Stimulated activated CD8-positive, alpha-beta memory T cell treated with anti-CD3 and anti-CD28 coated beads, Interleukin-7, amount 100 ng/mL, for 4 hours (primary cell): ENCODE measurements around the gene PTGR1.
"Not testable (repeated sequence)": the region's sequence is repeated elsewhere in the genome, so short reads cannot be mapped to it uniquely, and the experiment has no call there.

Source experiments
- DNase-seq, 2 donors: peaks; one replicate each; pipeline ENCODE4 v3.0.0-alpha.2; 2020; ENCODE audit warnings: low read depth in 2 of 2

The PTGR1 gene

DNA sequence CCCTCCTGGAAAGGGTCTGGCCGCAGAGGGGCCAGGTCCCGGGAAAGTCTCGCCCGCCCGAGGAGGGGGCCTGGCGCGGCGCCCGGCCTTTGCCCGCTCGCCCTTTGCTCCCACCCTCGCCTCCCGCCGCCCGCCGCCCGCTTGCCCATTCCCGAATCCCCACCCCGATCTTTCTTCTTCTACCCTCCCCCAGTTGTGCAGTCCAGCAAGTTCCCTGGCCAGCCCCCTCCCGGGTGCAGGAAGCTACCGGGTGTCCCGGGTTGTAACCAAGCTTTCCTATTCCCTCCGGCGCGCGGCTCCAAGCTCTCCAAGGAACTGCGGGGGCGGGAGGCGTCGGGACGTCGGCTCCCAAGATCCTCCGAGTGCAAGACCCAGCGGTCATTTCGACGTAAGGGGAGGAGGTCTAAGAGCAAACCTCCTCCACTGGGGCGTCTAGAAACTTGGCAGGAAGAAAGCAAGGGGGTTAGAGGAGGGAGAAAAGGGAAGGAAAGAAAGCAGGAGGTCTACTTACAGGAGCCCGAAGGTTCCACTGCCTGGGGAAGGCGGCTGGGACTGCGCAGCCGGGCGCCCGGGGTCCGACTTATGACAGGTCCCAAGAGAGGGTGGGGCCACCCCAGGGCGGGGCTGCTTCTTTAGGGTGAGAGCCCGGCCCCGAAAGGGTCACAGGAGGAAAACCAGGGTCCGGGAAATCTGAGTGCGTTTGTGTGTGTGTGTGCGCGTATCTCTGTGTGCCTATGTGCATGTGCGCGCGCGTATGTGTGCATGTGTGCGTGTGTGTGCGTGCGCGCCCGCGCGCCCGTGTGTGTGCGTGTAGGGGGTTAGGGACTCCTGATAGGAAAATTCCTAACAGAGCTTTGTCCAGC lies at the start of gene PTGR1:
Gene PTGR1 (minus strand): TSS at position 556 of the 863 bp plus-strand sequence. CDS start 2,225 bp downstream, outside the sequence.
- no peak for DNase-seq

DNA sequence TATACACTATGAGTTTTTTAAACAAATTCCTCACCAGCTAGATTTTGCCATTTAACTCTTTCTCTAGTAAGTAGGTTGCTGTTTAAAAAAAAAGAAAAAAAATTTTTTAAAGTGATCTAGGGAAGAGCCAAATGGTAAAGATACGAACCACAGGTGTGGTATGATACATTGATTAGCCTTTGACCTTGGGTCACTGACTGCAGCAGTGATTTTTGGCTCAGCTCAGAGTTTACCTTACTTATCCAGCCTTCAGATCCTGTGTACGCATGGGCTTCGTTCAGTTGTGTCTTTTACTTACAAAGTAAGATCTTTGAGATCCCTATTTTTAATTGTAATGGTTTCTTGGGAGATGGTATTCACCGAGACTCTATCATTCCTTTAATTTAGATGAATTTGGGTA lies 49.6 kb upstream of the PTGR1 start:
- DNase-seq, result no peak

DNA sequence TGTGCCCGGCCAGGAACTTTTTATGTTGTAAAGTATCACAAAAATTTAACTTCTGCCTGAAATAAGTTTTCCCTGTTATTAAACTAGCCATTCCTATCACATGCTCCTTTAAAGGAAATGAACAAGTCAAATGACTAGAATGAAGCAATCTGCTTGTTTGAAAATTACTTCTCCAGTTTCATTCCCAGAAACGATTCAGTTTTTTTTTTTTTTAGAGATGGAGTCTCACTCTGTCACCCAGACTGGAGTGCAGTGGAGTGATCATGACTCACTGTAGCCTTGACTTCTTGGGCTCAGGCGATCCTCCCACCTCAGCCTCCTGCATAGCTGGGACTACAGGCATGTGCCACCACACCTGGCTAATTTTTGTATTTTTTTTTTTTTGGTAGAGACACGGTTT lies 48.6 kb upstream of the PTGR1 start:
- DNase-seq, result no peak

DNA sequence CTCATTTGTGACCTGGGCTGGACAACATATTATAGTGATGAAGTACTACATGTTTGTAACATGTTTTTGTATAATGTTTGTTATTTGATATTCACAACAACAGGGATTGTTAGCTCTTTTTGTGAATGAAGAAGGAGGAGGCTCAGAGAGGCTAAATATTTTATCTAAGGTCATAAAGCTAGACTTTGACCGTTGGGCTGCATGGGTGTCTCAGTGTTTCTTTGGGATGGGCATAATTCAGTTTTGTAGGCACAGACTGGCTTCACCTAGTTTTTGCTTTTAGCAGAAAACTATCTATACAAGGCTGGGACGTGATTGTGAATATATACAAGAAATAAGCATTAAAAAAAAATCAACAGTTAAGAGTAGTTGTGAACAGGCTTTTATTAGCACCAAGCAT lies 47.0 kb upstream of the PTGR1 start:
- no peak for DNase-seq

DNA sequence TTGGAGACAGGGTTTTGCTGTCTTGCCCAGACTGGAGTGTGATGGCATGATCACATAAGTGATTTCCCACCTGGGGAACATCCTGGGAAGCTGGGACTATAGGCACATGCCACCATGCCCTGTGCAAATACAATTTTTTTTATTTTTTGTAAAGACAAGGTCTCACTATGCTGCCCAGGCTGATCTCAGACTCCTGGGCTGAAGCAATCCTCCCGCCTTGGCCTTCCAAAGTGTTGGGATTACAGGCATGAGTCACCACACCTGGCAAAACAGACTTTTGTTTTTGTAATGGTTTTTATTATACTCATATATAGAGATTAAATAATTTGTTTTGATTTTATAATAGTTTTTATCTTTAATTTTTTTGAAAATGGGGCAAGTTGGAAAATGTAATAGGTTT lies 46.4 kb upstream of the PTGR1 start:
- DNase-seq, result no peak

DNA sequence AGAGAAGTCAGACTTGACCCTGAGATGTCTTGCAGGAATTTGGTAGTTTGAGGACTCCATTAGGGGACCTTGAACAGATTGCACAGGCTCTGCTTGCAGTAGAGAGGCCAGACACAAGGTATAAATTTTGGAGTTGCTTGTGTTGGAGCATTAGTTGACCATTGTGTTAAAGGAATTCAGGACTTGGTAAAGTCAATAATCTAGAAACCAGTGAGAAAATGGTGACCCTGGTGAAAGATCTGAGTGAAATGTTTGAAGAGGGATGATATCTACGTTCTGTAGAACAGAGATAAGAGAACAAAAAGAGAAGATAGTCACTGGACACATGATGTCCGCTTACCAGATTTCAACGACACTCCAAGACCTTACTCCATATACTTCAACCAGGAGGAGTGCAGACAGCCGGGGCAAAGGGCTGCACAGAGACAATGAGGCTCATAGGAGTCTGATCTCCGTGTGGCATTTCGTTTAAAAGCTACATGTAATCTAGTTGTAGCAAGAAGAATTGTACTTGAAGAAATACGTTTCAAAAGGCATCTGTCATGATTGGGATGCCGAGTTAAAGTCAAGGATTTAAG lies 44.8 kb upstream of the PTGR1 start:
- DNase-seq, result no peak

DNA sequence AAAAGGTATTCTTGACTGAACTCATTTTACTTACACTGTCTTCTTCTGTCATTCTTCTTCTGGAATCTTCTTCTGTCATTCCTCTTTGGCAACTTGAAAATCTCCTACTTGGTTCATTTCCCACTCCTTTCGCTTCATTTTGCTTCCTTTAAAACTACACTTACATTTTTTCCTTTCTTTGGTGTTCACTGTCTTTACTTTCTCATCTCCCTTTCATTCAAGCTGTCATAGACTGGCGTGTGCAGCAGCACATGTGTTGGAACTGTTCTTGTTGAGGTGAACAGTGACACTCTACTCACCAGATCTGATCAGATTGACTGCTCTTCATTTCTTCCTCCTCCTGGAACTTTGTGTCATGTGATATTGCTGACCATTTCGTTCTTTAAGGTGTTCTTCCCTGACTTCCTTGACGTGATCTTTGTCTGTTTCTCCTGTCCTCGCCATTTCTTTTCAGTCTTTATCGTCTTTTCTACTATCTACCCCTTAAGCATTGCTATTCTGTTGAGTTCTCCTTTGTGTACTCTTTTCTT lies 38.0 kb upstream of the PTGR1 start:
- no peak for DNase-seq

DNA sequence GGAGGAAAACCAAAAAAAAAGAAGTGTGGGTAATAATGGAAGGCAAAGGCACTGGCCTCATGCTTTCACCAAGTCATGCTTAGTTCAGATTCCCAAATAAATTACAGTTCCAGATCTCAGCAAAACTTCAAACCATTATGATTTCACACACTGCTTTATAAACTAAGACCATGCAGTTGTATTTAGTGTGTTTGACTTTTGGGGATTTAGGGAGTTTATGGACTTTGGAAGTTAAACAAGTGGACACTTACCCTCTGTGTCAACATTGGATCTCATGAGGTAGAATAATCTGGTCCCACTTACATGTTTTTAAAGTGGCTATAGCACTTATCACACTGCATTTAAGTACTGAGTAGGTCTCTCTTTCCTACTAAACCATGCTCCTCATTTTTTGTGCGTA lies 35.4 kb upstream of the PTGR1 start:
- DNase-seq, result no peak

DNA sequence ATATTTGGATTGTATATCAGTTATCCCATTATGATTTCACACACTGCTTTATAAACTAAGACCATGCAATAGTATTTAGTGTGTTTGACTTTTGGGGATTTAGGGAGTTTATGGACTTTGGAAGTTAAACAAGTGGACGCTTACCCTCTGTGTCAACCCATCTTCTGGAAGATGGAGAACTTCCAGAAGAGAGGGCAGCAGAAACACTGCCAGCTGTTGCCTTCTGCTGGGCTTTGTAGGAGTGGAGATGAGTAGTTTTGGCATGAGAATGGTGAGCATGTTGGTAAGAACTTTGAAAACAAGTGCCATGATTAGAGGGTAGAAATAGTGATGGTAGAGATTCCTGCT lies 33.9 kb upstream of the PTGR1 start:
- DNase-seq, result no peak

DNA sequence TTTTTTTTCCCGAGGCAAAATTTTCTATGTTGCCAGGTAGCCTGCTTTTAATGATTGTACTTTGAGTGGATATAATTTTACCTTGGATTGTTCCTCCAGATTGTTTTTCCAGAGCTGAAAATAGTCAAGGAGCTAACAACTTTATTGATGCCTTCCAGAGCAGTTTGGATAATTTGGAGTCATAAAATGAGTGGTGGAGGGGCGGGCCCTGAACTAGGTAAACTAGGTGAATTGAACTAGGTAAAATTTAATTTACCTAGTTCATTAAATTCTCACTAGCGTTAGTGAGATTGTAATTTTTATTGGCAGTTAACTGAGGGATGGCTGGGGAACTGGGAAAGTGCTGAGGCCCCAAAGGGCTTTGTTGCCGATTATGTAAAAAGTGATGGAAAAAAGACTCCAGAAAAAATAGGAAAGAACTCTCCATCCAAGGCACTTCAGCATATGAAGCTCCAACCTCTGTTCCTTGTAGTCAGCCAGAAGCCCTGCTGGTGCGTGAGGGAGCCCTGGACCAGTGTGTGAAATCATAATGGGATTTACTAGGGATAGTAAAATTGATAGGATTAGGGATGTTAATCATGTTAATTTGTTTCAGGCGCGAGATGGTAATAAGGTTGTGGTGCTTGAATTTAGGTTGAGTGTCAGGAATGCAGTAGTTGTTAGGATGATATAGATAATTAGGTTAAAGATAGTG lies 33.4 kb upstream of the PTGR1 start:
- no peak for DNase-seq

DNA sequence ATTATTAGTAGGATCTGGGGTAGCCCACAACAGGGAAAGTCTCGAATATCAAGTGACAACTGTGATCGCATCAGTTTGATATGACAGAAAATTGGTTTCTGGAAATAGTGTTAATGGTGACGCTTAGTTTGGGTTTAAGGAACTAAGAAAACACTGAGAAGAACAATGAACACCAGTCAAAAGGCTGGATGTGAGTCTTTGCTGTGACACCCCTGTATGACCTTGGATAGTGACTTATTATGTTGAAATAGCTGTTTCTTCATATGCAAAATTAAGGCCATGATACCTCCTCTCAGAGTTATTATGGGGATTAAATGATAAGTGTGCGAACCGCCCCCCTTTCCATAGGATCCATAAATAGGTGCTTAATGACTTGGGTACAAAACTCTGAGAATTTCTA lies 32.6 kb upstream of the PTGR1 start:
- no peak for DNase-seq

DNA sequence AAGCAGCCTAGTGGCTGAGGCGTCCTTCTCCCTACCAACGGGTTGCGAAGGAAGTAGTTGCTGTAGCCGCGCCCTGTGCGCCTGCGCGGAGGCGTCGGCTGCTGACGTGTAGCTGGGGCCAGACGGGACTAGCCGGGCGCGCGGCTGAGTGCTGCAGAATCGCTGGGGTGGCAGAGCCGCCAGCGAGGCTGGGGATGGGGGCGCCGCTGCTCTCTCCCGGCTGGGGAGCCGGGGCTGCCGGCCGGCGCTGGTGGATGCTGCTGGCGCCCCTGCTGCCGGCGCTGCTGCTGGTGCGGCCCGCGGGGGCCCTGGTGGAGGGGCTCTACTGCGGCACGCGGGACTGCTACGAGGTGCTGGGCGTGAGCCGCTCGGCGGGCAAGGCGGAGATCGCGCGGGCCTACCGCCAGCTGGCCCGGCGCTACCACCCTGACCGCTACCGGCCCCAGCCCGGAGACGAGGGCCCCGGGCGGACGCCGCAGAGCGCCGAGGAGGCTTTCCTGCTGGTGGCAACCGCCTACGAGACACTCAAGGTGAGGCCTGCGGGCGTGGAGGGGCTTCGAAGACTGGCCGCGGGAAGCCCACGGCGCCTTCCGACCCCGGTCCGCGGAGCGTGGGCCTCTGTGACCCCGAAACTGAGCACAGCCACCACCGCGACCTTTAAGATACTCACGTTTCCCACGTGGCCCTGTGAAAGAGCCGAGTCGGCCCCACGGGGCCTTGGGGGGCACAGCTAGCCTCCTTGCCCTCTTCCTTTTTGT lies 31.9 kb upstream of the PTGR1 start, which contains the start of gene DNAJC25:
Gene DNAJC25 (plus strand): TSS at position 121 of the 758 bp plus-strand sequence. CDS start 74 bp downstream, at position 195.
- DNase-seq, result peak; percentile 95 to 96

DNA sequence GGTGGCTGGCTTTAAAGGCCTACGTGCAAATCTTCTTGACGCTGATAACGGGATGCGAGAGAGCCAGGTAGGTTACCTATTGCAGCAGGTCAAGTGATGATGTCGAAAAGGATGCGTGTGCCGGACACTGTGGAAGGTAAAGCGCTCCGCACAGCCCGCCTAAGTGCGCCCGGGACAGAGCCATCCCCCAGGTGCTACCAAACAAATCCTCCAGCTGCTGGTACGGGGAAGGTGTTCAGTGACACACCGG lies 31.4 kb upstream of the PTGR1 start:
- DNase-seq, result no peak

DNA sequence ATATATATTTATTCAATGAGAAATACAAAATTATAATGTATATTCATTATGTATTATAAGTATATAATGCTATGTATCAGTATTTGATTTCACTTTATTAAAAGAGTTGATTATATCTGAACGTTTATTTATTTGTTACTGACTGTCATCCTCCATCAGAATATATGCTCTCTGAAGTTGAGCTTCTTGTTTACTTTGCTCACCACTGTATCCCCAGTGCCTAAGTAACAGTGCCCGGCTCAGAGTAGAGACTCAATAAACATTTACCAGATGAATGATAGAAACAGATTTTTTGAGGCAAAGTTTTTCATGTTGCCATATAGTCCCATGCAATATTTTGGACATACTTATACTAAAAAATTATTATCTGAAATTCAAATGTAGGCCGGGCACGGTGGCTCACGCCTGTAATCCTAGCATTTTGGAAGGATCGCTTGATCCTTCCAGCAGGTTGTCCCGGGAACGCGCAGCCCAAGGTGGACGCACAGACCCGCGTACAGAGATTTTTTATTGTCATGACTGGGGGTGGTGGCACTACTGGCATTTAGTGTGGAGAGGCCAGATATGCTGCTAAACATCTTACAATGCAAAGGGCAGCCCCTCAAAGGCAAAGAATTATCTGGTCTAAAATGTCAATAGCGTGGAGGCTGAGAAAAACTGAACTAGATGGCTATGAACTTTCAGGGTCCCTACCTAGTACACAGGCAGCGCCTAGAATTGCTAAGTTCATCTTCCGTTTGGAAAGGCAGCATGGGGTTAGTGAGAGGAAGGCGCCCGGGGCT lies 30.9 kb upstream of the PTGR1 start:
- no peak for DNase-seq

DNA sequence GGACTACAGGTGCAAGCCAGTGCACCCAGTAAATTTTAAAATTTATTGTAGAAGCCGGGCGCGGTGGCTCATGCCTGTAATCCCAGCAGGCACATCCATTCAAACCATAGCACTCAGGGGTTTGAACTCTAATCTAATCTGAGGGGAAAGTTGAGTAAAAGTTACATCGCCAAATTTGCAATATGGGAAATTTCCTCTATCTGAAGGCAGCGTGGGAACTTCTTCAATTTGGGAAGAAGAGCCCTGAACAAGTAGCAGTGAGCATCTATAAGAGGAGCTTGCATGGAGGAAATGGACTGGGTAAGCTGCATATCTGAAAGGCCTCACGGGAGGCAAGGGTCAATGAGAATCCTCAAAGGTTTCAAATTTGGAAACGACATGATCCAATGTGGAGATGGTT lies 29.0 kb upstream of the PTGR1 start:
- DNase-seq, result no peak

DNA sequence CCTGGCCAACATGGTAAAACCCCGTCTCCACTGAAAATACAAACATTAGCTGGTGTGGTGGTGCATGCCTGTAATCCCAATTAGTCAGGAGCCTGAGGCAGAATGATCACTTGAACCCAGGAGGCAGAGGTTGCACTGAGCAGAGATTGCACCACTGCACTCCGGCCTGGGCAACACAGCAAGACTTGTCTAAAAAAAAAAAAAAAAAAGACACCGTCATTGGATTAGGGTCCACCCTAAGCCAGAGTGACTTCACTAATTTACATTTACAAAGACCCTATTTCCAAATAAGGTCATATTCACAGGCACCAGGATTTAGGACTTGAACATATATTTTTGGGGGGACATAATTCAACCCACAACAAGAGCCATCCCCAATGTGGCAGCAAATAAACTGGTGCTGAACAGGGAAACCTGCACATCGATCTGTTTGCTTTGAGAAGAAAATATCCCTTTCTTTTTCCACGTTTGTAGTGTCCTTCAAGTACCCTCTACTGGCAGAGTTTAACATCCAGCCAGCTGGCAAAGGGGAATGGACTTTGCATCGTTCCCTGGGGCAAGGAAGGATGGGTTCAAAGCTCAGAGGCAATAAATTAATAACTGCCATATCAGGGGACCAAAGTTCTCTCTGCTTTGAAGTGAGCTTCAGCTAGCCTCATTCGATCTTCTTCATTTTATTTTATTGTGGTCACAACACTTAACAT lies 28.0 kb upstream of the PTGR1 start:
- no peak for DNase-seq

DNA sequence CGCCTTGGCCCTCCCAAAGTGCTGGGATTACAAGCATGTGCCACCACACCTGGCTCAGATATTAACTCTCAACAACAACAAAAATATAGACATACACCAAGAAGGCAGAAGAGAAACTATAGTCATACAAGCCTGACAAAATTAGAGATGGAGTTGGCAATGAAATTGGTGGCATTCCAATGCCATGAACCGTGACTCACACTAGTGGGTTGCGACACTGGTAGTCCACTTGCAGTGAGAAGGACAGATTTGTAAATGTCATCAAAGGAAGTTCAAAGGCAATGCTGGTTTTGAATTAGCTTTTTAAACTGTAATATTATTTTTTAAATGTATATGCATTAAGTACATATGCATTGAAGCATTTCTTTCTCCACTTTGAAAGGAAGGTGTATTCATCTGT lies 23.2 kb upstream of the PTGR1 start:
- no peak for DNase-seq

DNA sequence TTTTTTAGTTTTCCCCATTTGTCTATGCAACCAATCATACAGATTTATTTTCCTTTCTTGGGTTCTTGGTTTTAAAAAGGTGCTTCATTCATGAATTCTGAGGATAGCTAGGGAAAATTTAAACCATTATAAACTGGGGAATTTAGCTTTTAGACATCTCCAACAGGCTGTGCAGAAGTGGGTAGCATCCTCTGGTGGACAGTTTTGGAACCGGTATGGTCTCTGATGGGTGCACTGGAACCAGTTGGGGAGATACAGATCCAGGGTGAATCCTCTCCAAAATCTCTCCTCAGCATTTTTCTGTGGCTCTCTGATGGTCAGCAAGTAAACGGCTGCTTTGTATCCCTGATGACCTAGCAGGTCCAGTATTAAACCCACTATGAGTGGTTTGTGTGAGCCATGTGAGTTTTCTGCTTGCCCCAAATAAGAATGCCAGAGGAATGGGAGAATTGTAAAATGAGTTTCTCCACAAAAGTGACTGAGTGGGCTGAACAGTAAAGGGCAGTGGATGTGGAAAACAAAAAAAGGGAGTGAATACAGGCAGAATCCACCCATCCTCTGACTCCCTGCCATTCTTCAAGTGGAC lies 22.5 kb upstream of the PTGR1 start:
- DNase-seq, result no peak

DNA sequence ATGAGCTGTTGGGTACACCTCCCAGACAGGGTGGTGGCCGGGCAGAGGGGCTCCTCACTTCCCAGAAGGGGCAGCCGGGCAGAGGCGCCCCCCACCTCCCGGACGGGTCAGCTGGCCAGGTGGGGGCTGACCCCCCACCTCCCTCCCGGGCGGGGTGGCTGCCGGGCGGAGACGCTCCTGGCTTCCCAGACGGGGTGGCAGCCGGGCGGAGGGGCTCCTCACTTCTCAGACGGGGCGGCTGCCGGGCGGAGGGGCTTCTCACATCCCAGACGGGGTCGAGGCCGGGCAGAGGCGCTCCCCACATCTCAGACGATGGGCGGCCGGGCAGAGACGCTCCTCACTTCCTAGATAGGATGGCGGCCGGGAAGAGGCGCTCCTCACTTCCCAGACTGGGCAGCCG lies 17.9 kb upstream of the PTGR1 start:
- not testable (repeated sequence) for DNase-seq

DNA sequence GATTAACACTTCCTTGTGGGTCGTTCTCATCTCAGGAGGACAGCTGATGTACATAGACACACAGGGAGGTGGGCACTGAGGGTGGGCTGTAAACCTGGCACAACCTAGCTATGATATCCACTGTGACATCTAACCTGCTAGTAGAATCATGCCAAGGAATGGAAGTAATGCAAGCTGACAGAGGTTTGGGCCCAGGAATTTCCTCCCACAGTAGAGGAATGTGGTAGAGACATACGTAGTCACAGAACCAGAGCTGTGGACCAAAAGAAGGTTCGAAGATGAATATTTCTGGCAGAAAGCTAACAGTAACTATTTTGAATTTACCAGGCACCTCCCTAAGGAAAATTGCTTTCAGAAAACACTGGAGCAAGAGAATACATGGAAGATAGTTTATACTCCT lies 16.5 kb upstream of the PTGR1 start:
- DNase-seq, result no peak
